T-helper 1 cell treated with Interleukin-12 subunit alpha and Interleukin-12 subunit beta and Interleukin-4 antibody, amounts not matched to agents 30 μg/mL and 1 μg/mL, for 36 hours (primary cell): ENCODE data around the gene DYNLT3.

Experiments
- H3K27ac Mint-ChIP-seq: one replicate; pipeline ENCODE4 v1.8.0; 2021; ENCODE audit warnings: mild to moderate bottlenecking, mixed read lengths
- H3K27me3 Mint-ChIP-seq: one replicate; pipeline ENCODE4 v1.8.0; 2021; ENCODE audit warnings: low read depth, mixed read lengths
- H3K36me3 Mint-ChIP-seq: one replicate; pipeline ENCODE4 v1.8.0; 2021; ENCODE audit warnings: low read depth, mixed read lengths
- H3K4me1 Mint-ChIP-seq: one replicate; pipeline ENCODE4 v1.8.0; 2021; ENCODE audit warnings: low read depth, mixed read lengths
- H3K4me3 Mint-ChIP-seq: one replicate; pipeline ENCODE4 v1.8.0; 2021; ENCODE audit warnings: mild to moderate bottlenecking, moderate library complexity, mixed read lengths
- H3K9me3 Mint-ChIP-seq: one replicate; pipeline ENCODE4 v1.8.0; 2021; ENCODE audit warnings: mixed read lengths

Gene DYNLT3

GRCh38 chrX:37820646-37821045 lies 26.7 kb downstream of the DYNLT3 start:
- H3K4me1 Mint-ChIP-seq: peaks cover 12% of the 10 kb centered on the region
- H3K27me3 Mint-ChIP-seq: no peaks in the 10 kb centered on the region
- H3K9me3 Mint-ChIP-seq: no peaks in the 10 kb centered on the region
- no peak overlapping the region for H3K4me3 Mint-ChIP-seq
- H3K36me3 Mint-ChIP-seq: no peaks in the 10 kb centered on the region
- no peak overlapping the region for H3K27ac Mint-ChIP-seq

GRCh38 chrX:37818031-37818430 lies 29.3 kb downstream of the DYNLT3 start:
- Mint-ChIP-seq H3K9me3 (no peaks in the 10 kb centered on the region), H3K27ac (no peak overlapping the region), H3K4me1 (peaks cover 1% of the 10 kb centered on the region), H3K4me3 (no peak overlapping the region), H3K36me3 (no peaks in the 10 kb centered on the region), H3K27me3 (no peaks in the 10 kb centered on the region)

DNA sequence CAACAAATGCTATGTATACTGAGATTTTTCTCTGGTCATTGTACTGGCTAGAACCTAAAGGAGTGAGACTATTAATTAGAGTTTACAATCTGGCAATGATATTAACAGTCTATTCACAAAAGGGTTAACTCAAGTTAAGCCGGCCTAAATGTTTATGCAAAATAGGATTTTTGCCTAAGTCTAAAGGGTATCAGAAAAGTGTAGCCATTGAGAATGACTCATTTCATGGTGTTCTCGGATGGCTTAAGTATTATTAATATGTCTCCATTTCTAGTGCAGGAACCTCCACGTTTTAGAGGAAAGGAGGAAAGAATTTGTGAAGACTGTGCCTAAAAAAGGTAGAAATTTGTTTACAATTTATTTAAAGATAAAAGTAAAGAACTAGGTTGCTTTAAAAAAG lies 29.8 kb downstream of the DYNLT3 start:
- no peak overlapping the region for H3K27ac Mint-ChIP-seq
- H3K4me3 Mint-ChIP-seq: no peak overlapping the region
- H3K36me3 Mint-ChIP-seq: no peaks in the 10 kb centered on the region
- H3K4me1 Mint-ChIP-seq: peaks cover 1% of the 10 kb centered on the region
- H3K9me3 Mint-ChIP-seq: no peaks in the 10 kb centered on the region
- no peaks in the 10 kb centered on the region for H3K27me3 Mint-ChIP-seq

GRCh38 chrX:37817176-37817575 lies 30.2 kb downstream of the DYNLT3 start:
- Mint-ChIP-seq H3K36me3 (no peaks in the 10 kb centered on the region), H3K27me3 (no peaks in the 10 kb centered on the region), H3K4me3 (no peak overlapping the region), H3K9me3 (no peaks in the 10 kb centered on the region), H3K27ac (no peak overlapping the region), H3K4me1 (peaks cover 2% of the 10 kb centered on the region)

DNA sequence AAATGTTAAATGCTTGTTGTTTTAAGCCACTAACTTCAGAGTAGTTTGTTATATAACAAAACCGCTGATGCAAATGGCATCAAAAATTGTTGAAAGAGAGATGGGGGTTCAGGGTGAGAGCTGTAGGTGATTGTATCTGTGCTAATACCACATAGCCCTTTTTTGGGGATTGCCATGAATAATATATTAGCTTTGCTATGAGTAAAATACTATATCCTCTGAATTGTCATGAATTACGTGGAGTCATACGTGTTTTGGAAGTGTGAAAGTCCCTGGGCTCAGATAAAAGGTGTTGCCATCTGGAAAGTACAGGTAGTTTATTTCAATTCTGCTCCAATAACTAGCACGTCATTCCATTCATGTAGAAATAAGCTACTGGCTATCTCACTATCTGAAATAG lies 30.6 kb downstream of the DYNLT3 start:
- H3K9me3 Mint-ChIP-seq: no peaks in the 10 kb centered on the region
- H3K36me3 Mint-ChIP-seq: no peaks in the 10 kb centered on the region
- H3K27ac Mint-ChIP-seq: no peak overlapping the region
- H3K4me3 Mint-ChIP-seq: no peak overlapping the region
- H3K27me3 Mint-ChIP-seq: no peaks in the 10 kb centered on the region
- H3K4me1 Mint-ChIP-seq: peaks cover 6% of the 10 kb centered on the region

GRCh38 chrX:37815366-37815765 lies 32.0 kb downstream of the DYNLT3 start:
- Mint-ChIP-seq H3K36me3 (no peaks in the 10 kb centered on the region), H3K4me3 (no peak overlapping the region), H3K27me3 (no peaks in the 10 kb centered on the region)

GRCh38 chrX:37813570-37813969 lies 33.8 kb downstream of the DYNLT3 start:
- Mint-ChIP-seq H3K9me3 (no peaks in the 10 kb centered on the region), H3K27me3 (no peaks in the 10 kb centered on the region), H3K4me3 (no peak overlapping the region), H3K36me3 (no peaks in the 10 kb centered on the region), H3K4me1 (peaks cover 6% of the 10 kb centered on the region), H3K27ac (no peak overlapping the region)

More at GRCh38 chrX:37815366-37815765, 32.0 kb downstream of the DYNLT3 start:
- peaks cover 6% of the 10 kb centered on the region for H3K4me1 Mint-ChIP-seq
- no peak overlapping the region for H3K27ac Mint-ChIP-seq
- H3K9me3 Mint-ChIP-seq: no peaks in the 10 kb centered on the region

DNA sequence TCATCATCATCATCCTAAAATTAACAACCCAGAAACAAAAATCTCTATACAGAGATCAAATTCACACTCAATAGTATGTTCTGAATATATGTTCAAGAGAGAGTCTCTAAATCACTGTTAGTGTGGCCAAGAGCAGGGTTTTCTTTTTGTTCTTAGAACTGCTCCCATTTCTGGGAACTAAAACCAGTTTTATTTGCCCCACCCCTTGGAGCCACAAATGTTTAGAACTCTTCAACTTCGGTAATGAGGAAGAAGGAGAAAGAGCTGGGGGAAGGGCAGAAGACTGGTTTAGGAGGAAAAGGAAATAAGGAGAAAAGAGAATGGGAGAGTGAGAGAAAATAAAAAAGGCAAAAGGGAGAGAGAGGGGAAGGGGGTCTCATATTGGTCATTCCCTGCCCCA lies 35.3 kb downstream of the DYNLT3 start:
- peaks cover 6% of the 10 kb centered on the region for H3K4me1 Mint-ChIP-seq

GRCh38 chrX:37809970-37810369 lies 37.4 kb downstream of the DYNLT3 start:
- no peak overlapping the region for H3K27ac Mint-ChIP-seq
- no peaks in the 10 kb centered on the region for H3K9me3 Mint-ChIP-seq
- H3K4me3 Mint-ChIP-seq: no peak overlapping the region
- H3K36me3 Mint-ChIP-seq: no peaks in the 10 kb centered on the region
- H3K4me1 Mint-ChIP-seq: peaks cover 6% of the 10 kb centered on the region
- no peaks in the 10 kb centered on the region for H3K27me3 Mint-ChIP-seq

More for the DNA sequence above, 35.3 kb downstream of the DYNLT3 start:
- Mint-ChIP-seq H3K4me3 (no peak overlapping the region), H3K27me3 (no peaks in the 10 kb centered on the region), H3K36me3 (no peaks in the 10 kb centered on the region), H3K9me3 (no peaks in the 10 kb centered on the region), H3K27ac (no peak overlapping the region)

GRCh38 chrX:37803057-37803456 lies 44.3 kb downstream of the DYNLT3 start:
- Mint-ChIP-seq H3K27ac (no peak overlapping the region), H3K4me3 (no peak overlapping the region), H3K4me1 (no peaks in the 10 kb centered on the region), H3K9me3 (no peaks in the 10 kb centered on the region), H3K36me3 (no peaks in the 10 kb centered on the region), H3K27me3 (peaks cover 3% of the 10 kb centered on the region)

DNA sequence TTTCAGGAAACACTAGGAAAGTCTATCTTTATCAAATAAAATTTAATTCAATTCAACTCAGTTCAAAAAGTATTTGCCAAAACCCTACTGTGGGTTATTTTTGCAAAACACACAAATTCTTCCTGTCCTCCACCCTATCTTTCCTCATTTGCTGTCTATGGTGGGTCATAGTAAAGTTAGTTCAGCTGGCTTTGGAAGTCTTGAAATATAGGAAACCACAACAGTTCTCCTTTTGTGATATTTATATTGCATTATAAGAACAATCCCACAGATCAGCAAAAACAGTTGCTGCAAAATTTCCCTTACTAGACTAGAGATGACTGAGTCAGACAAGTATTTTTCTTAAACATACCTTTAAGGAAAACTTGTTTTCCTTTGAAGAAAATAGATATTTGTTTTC lies 45.3 kb downstream of the DYNLT3 start:
- H3K27ac Mint-ChIP-seq: no peak overlapping the region
- no peaks in the 10 kb centered on the region for H3K36me3 Mint-ChIP-seq
- peaks cover 3% of the 10 kb centered on the region for H3K27me3 Mint-ChIP-seq
- no peak overlapping the region for H3K4me3 Mint-ChIP-seq
- no peaks in the 10 kb centered on the region for H3K9me3 Mint-ChIP-seq
- H3K4me1 Mint-ChIP-seq: no peaks in the 10 kb centered on the region

- Mint-ChIP-seq H3K4me3 (no peak overlapping the region), H3K27ac (no peak overlapping the region), H3K27me3 (peaks cover 3% of the 10 kb centered on the region), H3K36me3 (no peaks in the 10 kb centered on the region), H3K9me3 (no peaks in the 10 kb centered on the region), H3K4me1 (peaks cover 3% of the 10 kb centered on the region)
These were observed 46.7 kb downstream of the DYNLT3 start for GRCh38 chrX:37800717-37801116.

DNA sequence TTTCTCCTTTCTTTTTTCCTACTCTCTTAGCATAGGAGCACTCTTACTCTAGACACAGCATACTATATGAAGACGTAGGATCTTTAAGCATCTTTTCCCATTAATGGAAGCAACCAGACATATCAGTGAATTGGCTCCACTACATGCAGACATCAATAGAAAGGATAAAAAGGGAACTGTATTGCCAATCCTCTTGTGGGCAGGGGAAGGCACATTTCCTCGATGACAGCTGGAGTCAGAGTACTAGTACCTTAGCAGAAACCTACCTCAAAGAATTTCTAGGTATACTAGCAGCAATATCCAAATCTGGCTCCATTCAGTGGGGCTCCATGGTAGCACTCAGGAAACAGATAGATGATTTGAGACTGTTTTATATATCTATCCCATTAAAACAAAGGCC lies 47.4 kb downstream of the DYNLT3 start:
- Mint-ChIP-seq H3K36me3 (no peaks in the 10 kb centered on the region), H3K9me3 (no peaks in the 10 kb centered on the region), H3K4me1 (peaks cover 3% of the 10 kb centered on the region), H3K27ac (no peak overlapping the region), H3K27me3 (peaks cover 3% of the 10 kb centered on the region), H3K4me3 (no peak overlapping the region)

DNA sequence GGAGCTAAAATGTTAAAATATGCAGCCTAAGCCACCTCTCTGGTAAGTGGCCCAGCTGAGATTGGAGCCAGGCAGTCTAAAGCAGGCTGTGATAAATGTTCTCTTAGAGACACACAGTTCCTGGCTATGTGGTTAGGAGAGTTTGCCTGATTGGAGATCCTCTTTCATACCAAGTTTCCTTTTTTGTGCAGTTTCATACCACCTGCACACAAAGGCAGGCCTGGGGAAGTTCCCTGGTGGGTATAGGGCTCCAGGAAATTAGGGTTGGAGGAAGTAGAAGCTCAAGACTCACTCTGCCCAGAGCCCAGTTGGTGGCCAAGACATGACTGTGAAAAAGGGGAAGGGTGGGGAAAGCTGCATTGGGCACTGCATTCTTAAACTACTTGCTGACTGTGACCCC lies 50.6 kb downstream of the DYNLT3 start:
- Mint-ChIP-seq H3K4me1 (peaks cover 3% of the 10 kb centered on the region), H3K36me3 (no peaks in the 10 kb centered on the region), H3K9me3 (no peaks in the 10 kb centered on the region), H3K4me3 (no peak overlapping the region), H3K27ac (no peak overlapping the region), H3K27me3 (no peaks in the 10 kb centered on the region)

DNA sequence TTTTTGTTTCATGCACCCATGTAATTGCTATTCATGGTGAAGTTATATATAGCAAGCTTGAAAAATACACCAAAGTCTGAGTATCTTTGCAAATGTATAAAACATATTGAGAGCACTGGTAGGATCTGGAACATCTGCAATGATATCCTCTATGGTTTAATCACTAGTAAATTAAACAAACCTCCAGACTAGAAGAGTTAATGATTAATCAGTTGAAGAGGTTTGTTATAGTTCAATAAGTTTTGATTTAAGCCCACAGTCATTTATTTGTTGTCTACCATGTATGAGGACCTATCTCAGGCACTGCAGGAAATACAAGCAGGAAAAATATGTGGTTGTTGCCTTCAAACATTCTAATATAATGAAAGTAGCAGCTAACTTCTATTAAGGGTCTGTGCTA lies 51.1 kb downstream of the DYNLT3 start:
- H3K27ac Mint-ChIP-seq: no peak overlapping the region
- H3K9me3 Mint-ChIP-seq: no peaks in the 10 kb centered on the region
- H3K4me3 Mint-ChIP-seq: no peak overlapping the region
- no peaks in the 10 kb centered on the region for H3K36me3 Mint-ChIP-seq
- no peaks in the 10 kb centered on the region for H3K27me3 Mint-ChIP-seq
- peaks cover 3% of the 10 kb centered on the region for H3K4me1 Mint-ChIP-seq
